Measurements from ENCODE around the gene MEDAG.

MEDAG gene

GRCh38 chr13:30905932-30906383 is at the start of gene MEDAG:
Gene MEDAG, plus strand, starts transcription at chr13:30906271. Its CDS starts 245 bp downstream, at chr13:30906516.
- DNase-seq, result no peak

- DNase-seq, result no peak
Observed at GRCh38 chr13:30857018-30857417, 49.1 kb upstream of the MEDAG start.

GRCh38 chr13:30857636-30858035 is 48.4 kb upstream of the MEDAG start:
- DNase-seq, result no peak

GRCh38 chr13:30859326-30859725 is 46.7 kb upstream of the MEDAG start:
- DNase-seq, result no peak

GRCh38 chr13:30861163-30861562 is 44.9 kb upstream of the MEDAG start:
- DNase-seq, result no peak

- no peak for DNase-seq
Observed at GRCh38 chr13:30861836-30862467, 44.1 kb upstream of the MEDAG start.

GRCh38 chr13:30862707-30863106 is 43.4 kb upstream of the MEDAG start:
- no peak for DNase-seq

GRCh38 chr13:30863231-30863630 is 42.8 kb upstream of the MEDAG start:
- no peak for DNase-seq

GRCh38 chr13:30863796-30864195 is 42.3 kb upstream of the MEDAG start:
- no peak for DNase-seq

GRCh38 chr13:30864433-30865122 is 41.5 kb upstream of the MEDAG start:
- DNase-seq, result no peak

- DNase-seq, result peak; percentile 83
Observed at GRCh38 chr13:30865123-30866049, 40.7 kb upstream of the MEDAG start.

GRCh38 chr13:30866677-30867076 is 39.4 kb upstream of the MEDAG start:
- peak; percentile 23 for DNase-seq

GRCh38 chr13:30867089-30867669 is 38.9 kb upstream of the MEDAG start:
- no peak for DNase-seq

GRCh38 chr13:30868799-30869470 is 37.1 kb upstream of the MEDAG start:
- no peak for DNase-seq

- DNase-seq, result no peak
Observed at GRCh38 chr13:30869491-30869890, 36.6 kb upstream of the MEDAG start.

GRCh38 chr13:30870049-30870884 is 35.8 kb upstream of the MEDAG start:
- no peak for DNase-seq

- no peak for DNase-seq
Observed at GRCh38 chr13:30870916-30871587, 35.0 kb upstream of the MEDAG start.

- no peak for DNase-seq
Observed at GRCh38 chr13:30871588-30872275, 34.3 kb upstream of the MEDAG start.

GRCh38 chr13:30872276-30872594 is 33.8 kb upstream of the MEDAG start:
- DNase-seq, result no peak

- DNase-seq, result no peak
Observed at GRCh38 chr13:30872685-30873461, 33.2 kb upstream of the MEDAG start.
